CD4-positive, alpha-beta T cell (primary cell): ENCODE results near the gene TUBG1. TPM values are rescaled to one million over a fixed set of nuclear protein-coding genes. Genes with fewer than 3 reads are reported as not detected.

Experiments
- ATAC-seq: fragments of 200-7000 bp; cut with Tn5 transposase; one replicate; pipeline ENCODE4 v1.10.0; 2022; ENCODE audit warnings: mild to moderate bottlenecking; ENCODE audit not compliant: poor library complexity
- CTCF ChIA-PET: fragments of 350-600 bp; sonication (Branson Sonifier 250); formaldehyde crosslinking; loops from one replicate; lab custom pipeline; 2021; ENCODE audit warnings: antibody characterized with exemption, inconsistent platforms; lab: Charles Lee
- POLR2A ChIA-PET: fragments of 350-600 bp; sonication (Branson Sonifier 250); formaldehyde crosslinking; loops from one replicate; lab custom pipeline; 2021; ENCODE audit warnings: antibody characterized with exemption, inconsistent platforms; lab: Charles Lee
- DNase-seq, 14 experiments: peaks; one replicate each; pipeline ENCODE4 v3.0.0-alpha.2; 2013 to 2020; ENCODE audit warnings: mixed read lengths in 2 of 14
- H3K27ac ChIP-seq, 2 donors: one replicate each; pipeline versions ENCODE4 v1.5.1 to v1.7.0; 2013; ENCODE audit warnings: low read length in 2 of 2, low read depth in 1 of 2, mild to moderate bottlenecking in 1 of 2
- H3K27me3 ChIP-seq, 2 experiments: 1 replicate in 1 of 2; 2 replicates in 1 of 2; pipeline versions ENCODE4 v1.6.1 to v1.7.0; 2013; ENCODE audit warnings: low read length in 2 of 2, control low read depth in 1 of 2, mild to moderate bottlenecking in 1 of 2, moderate library complexity in 1 of 2; ENCODE audit not compliant: insufficient read depth in 2 of 2, control insufficient read depth in 1 of 2
- H3K36me3 ChIP-seq: one replicate; pipeline ENCODE4 v1.6.1; 2013; ENCODE audit warnings: low read length, control low read depth; ENCODE audit not compliant: insufficient read depth
- H3K4me1 ChIP-seq: one replicate; pipeline ENCODE4 v1.6.1; 2013; ENCODE audit warnings: low read length, control low read depth; ENCODE audit not compliant: insufficient read depth
- H3K4me3 ChIP-seq: one replicate; pipeline ENCODE4 v1.5.1; 2013; ENCODE audit warnings: mild to moderate bottlenecking, low read length, moderate library complexity
- H3K9me3 ChIP-seq, 2 experiments: 1 replicate in 1 of 2; 2 replicates in 1 of 2; pipeline versions ENCODE4 v1.6.1 to v1.7.0; 2013; ENCODE audit warnings: low read length in 2 of 2, mild to moderate bottlenecking in 2 of 2, control low read depth in 1 of 2, moderate library complexity in 1 of 2; ENCODE audit not compliant: control insufficient read depth in 1 of 2, insufficient read depth in 1 of 2
- H3K27ac Mint-ChIP-seq: one replicate; pipeline ENCODE4 v1.8.0; 2020; ENCODE audit warnings: mixed read lengths
- H3K27me3 Mint-ChIP-seq: one replicate; pipeline ENCODE4 v1.8.0; 2021; ENCODE audit warnings: mixed read lengths
- H3K36me3 Mint-ChIP-seq: one replicate; pipeline ENCODE4 v1.8.0; 2021; ENCODE audit warnings: low read depth, mixed read lengths
- H3K4me1 Mint-ChIP-seq: one replicate; pipeline ENCODE4 v1.8.0; 2021; ENCODE audit warnings: low read depth, mixed read lengths
- H3K4me3 Mint-ChIP-seq: one replicate; pipeline ENCODE4 v1.8.0; 2020; ENCODE audit warnings: mild to moderate bottlenecking, mixed read lengths
- H3K9me3 Mint-ChIP-seq: one replicate; pipeline ENCODE4 v1.8.0; 2020; ENCODE audit warnings: mixed read lengths
- intact Hi-C, 2 experiments: fragments of 100-400 bp; cut with DNase I in 1 of 2; cut with micrococcal nuclease in 1 of 2; formaldehyde crosslinking; loops; one replicate each; pipeline versions ENCODE4 v1.15.1 to v1.9.0; 2023 to 2025; cut with DNase I, micrococcal nuclease
- total RNA-seq, 174 experiments: library from RNA in 2 of 174; stranded (reverse) in 2 of 174; gene quantifications; one replicate each; pipeline ENCODE4 v1.2.3 and lab custom pipeline; 2021 to 2026
- TF ChIP-seq, protein P1 (sequence below): fragments of 200-600 bp; IDR thresholded peaks from one replicate; pipeline ENCODE4 v1.8.0; 2022; ENCODE audit warnings: antibody characterized with exemption, mild to moderate bottlenecking

Gene TUBG1
- total RNA-seq, 2 experiments from 2014 or later: 7.3 to 8.5 TPM

GRCh38 chr17:42562388-42563142 lies 46.9 kb upstream of the TUBG1 start:
- Mint-ChIP-seq H3K4me1 (peaks cover 35% of the 10 kb centered on the region), H3K27me3 (no peaks in the 10 kb centered on the region), H3K4me3 (peak overlapping the region; percentile 90), H3K36me3 (peaks cover 46% of the 10 kb centered on the region), H3K9me3 (no peaks in the 10 kb centered on the region), H3K27ac (peak overlapping the region; percentile 96)
- DNase-seq (peak in 1 of 14 experiments; percentile 31), ATAC-seq (peak; percentile 19)
- TF ChIP-seq, protein P1, sequence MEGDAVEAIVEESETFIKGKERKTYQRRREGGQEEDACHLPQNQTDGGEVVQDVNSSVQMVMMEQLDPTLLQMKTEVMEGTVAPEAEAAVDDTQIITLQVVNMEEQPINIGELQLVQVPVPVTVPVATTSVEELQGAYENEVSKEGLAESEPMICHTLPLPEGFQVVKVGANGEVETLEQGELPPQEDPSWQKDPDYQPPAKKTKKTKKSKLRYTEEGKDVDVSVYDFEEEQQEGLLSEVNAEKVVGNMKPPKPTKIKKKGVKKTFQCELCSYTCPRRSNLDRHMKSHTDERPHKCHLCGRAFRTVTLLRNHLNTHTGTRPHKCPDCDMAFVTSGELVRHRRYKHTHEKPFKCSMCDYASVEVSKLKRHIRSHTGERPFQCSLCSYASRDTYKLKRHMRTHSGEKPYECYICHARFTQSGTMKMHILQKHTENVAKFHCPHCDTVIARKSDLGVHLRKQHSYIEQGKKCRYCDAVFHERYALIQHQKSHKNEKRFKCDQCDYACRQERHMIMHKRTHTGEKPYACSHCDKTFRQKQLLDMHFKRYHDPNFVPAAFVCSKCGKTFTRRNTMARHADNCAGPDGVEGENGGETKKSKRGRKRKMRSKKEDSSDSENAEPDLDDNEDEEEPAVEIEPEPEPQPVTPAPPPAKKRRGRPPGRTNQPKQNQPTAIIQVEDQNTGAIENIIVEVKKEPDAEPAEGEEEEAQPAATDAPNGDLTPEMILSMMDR: no peak
- peak overlapping the region; percentile 78 for H3K4me3 ChIP-seq
- POLR2A ChIA-PET: interaction anchor here (0.9 to 1.7 kb wide), 3 partner anchors 8 to 16 kb away, joined by 3 to 9 read pairs (median 5); partner anchors contain the start of gene PSMC3IP
- intact Hi-C loops: loop anchor here in 1 of 2 experiments (2.0 kb wide), 1 partner anchor 26 kb away; the partner anchor contains the start of gene NAGLU
- CTCF ChIA-PET: no interaction called here
- H3K27me3 ChIP-seq: no peaks in the 10 kb centered on the region
- no peaks in the 10 kb centered on the region for H3K9me3 ChIP-seq
- peaks cover 32% of the 10 kb centered on the region for H3K36me3 ChIP-seq
- peaks cover 50% of the 10 kb centered on the region for H3K4me1 ChIP-seq
- H3K27ac ChIP-seq: peak overlapping the region; percentile 54

DNA sequence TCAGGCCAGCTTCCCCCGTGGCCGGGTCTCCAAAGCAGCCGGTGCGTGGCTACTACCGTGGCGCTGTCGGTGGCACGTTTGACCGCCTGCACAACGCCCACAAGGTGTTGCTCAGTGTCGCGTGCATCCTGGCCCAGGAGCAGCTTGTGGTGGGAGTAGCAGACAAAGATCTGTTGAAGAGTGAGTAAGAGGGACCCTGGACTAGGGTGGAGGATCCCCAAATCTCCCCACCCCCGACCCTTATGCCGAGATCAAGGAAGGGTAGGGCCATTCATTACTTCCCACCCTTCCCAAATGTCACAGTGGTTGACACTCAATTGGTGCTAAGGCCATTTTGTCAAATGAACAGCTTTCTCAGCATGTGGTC lies 46.4 kb upstream of the TUBG1 start:
- no peaks in the 10 kb centered on the region for H3K27me3 Mint-ChIP-seq
- no peaks in the 10 kb centered on the region for H3K9me3 Mint-ChIP-seq
- TF ChIP-seq, protein P1: no peak
- H3K9me3 ChIP-seq: no peaks in the 10 kb centered on the region
- peak overlapping the region; percentile 90 for H3K4me3 Mint-ChIP-seq
- no peak overlapping the region for H3K27ac ChIP-seq
- no peak for DNase-seq
- peaks cover 32% of the 10 kb centered on the region for H3K36me3 ChIP-seq
- H3K4me1 ChIP-seq: peaks cover 55% of the 10 kb centered on the region
- peaks cover 51% of the 10 kb centered on the region for H3K36me3 Mint-ChIP-seq
- H3K27me3 ChIP-seq: no peaks in the 10 kb centered on the region
- ATAC-seq: no peak
- intact Hi-C loops: loop anchor here in 1 of 2 experiments (2.0 kb wide), 1 partner anchor 26 kb away; the partner anchor contains the start of gene NAGLU
- peak overlapping the region; percentile 96 for H3K27ac Mint-ChIP-seq
- peak overlapping the region; percentile 78 for H3K4me3 ChIP-seq
- POLR2A ChIA-PET: interaction anchor here (1.7 kb wide), 1 partner anchor 9 kb away, joined by 9 read pairs; no protein-coding TSS in a partner anchor
- CTCF ChIA-PET: no interaction called here
- H3K4me1 Mint-ChIP-seq: peaks cover 39% of the 10 kb centered on the region

DNA sequence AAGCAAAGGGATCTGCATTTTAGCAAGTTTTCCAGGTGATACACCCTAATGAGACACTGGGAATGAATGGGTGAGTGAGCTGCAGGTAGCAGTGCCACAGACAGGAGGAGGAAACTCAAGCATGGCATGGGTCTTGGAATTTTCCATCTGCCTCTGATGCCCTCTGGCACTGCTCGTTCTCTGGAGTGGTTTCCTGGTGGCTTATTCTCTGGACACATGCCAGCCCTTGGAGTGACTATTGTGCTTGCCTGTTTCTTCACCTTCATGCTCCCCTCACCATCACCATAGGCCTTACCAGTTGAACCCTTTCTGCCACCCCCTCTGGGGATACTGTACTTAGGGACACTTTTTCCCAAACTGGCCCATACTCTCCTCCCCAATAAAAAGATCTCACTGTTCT lies 45.9 kb upstream of the TUBG1 start:
- Histone ChIP-seq H3K27ac (no peak overlapping the region), H3K36me3 (peaks cover 35% of the 10 kb centered on the region), H3K4me3 (no peak overlapping the region), H3K27me3 (no peaks in the 10 kb centered on the region), H3K4me1 (peaks cover 59% of the 10 kb centered on the region), H3K9me3 (no peaks in the 10 kb centered on the region)
- POLR2A ChIA-PET: interaction anchor here (1.7 kb wide), 1 partner anchor 9 kb away, joined by 9 read pairs; no protein-coding TSS in a partner anchor
- peaks cover 39% of the 10 kb centered on the region for H3K4me1 Mint-ChIP-seq
- no peaks in the 10 kb centered on the region for H3K9me3 Mint-ChIP-seq
- peak overlapping the region; percentile 96 for H3K27ac Mint-ChIP-seq
- peaks cover 52% of the 10 kb centered on the region for H3K36me3 Mint-ChIP-seq
- CTCF ChIA-PET: no interaction called here
- no peaks in the 10 kb centered on the region for H3K27me3 Mint-ChIP-seq
- no peak for DNase-seq
- peak overlapping the region; percentile 90 for H3K4me3 Mint-ChIP-seq
- no peak for ATAC-seq
- TF ChIP-seq, protein P1: no peak
- intact Hi-C loops: loop anchor here in 1 of 2 experiments (2.0 kb wide), 1 partner anchor 27 kb away; the partner anchor contains the start of gene NAGLU
